Psoas muscle (tissue), 8 donors: ENCODE data around the gene FER. TPM values are rescaled to one million over a fixed set of nuclear protein-coding genes. Genes with fewer than 3 reads are reported as not detected.

Source experiments
- ATAC-seq, 4 donors: fragments of 200-7000 bp; cut with Tn5 transposase; one replicate each; pipeline ENCODE4 v1.9.1; 2020; ENCODE audit warnings: moderate library complexity in 3 of 4, mild to moderate bottlenecking in 2 of 4
- DNase-seq, 2 donors: peaks; one replicate each; pipeline ENCODE4 v3.0.0-alpha.2; 2020
- H3K27ac ChIP-seq: fragments of 200-600 bp; one replicate; pipeline ENCODE4 v1.8.0; 2022
- H3K27me3 ChIP-seq, 3 donors: fragments of 200-600 bp in 1 of 3; one replicate each; pipeline versions ENCODE4 v1.6.1 to v1.8.0; 2013 to 2022; ENCODE audit warnings: low read length in 2 of 3, mild to moderate bottlenecking in 2 of 3, moderate library complexity in 1 of 3; ENCODE audit not compliant: insufficient read depth in 3 of 3
- H3K36me3 ChIP-seq, 2 donors: fragments of 200-600 bp in 1 of 2; one replicate each; pipeline versions ENCODE4 v1.6.1 to v1.8.0; 2013 to 2022; ENCODE audit warnings: low read depth in 1 of 2, mild to moderate bottlenecking in 1 of 2, moderate library complexity in 1 of 2; ENCODE audit not compliant: insufficient read depth in 1 of 2
- H3K4me1 ChIP-seq: fragments of 200-600 bp; one replicate; pipeline ENCODE4 v1.8.0; 2022
- H3K4me3 ChIP-seq: fragments of 200-600 bp; one replicate; pipeline ENCODE4 v1.8.0; 2022; ENCODE audit warnings: mild to moderate bottlenecking
- H3K9me3 ChIP-seq: fragments of 200-600 bp; one replicate; pipeline ENCODE4 v1.8.0; 2022
- CTCF ChIP-seq: fragments of 200-600 bp; IDR thresholded peaks from one replicate; pipeline ENCODE4 v1.8.0; 2022; ENCODE audit warnings: antibody characterized with exemption
- WGBS, 3 donors: extraction: QIAGEN DNeasy Blood & Tissue Kit; methylation state at CpG; one replicate each; pipeline versions ENCODE4 v1.1.6 to v1.1.7; 2013; 5-methylcytosine and 5-hydroxymethylcytosine counted together
- intact Hi-C, 2 donors: fragments of 100-400 bp; cut with DNase I; formaldehyde crosslinking; loops; one replicate each; pipeline versions ENCODE4 v1.11.0 to v1.14.2; 2022
- polyA plus RNA-seq, 3 donors: library from polyadenylated mRNA; stranded (reverse); fragments of 200-250 nt; gene quantifications; one replicate each; pipeline ENCODE4 v1.2.3, GENCODE V29; 2013
- total RNA-seq, 4 donors: library from RNA; stranded (reverse); fragmentation: NEBNext Ultra II Directional in 2 of 4; extraction: Animal tissue kit (Norgen Biotek cat#: 25700) in 2 of 4; gene quantifications; one replicate each; pipeline versions ENCODE4 v1.2.1 to v1.2.4, GENCODE V29; 2021 to 2023
- donor health status: healthy with polysubstance abuse.
- donor health status: DM: no; HTN: no; CAD: no; lungs with moderate emphysema.
- donor health status: Bipolar disorder and iron deficiency.
- donor health status: healthy.
- donor health status: DM: yes; HTN: yes; CAD: no.
- donor health status: DM: no; HTN: no; CAD: no.
- donor health status: DM: no; HTN: no; CAD: no.
- donor health status: DM: yes; HTN: yes; CAD: no.

FER gene
- total and polyA plus RNA-seq, 7 donors = 0.66 to 7.6 (median 4.6) TPM

- 96 to 100% (median 98%) methylated on average over 3 of the region's 3 CpGs for WGBS, 3 donors
- no peak for ATAC-seq
- no peak for TF ChIP-seq CTCF
- H3K4me1 ChIP-seq = no peaks in the 10 kb centered on the region
- no peak overlapping the region for H3K4me3 ChIP-seq
- DNase-seq = no peak
- H3K36me3 ChIP-seq = peaks cover 0 to 10% of the 10 kb centered on the region in 2 donors
- H3K27ac ChIP-seq = no peak overlapping the region
- intact Hi-C loops = no loop called here
- H3K27me3 ChIP-seq = no peaks in the 10 kb centered on the region
- peaks cover 7% of the 10 kb centered on the region for H3K9me3 ChIP-seq
Observed at GRCh38 chr5:108798513-108799265, 51.0 kb downstream of the FER start.

- no peak for TF ChIP-seq CTCF
- H3K27ac ChIP-seq = no peak overlapping the region
- intact Hi-C loops = no loop called here
- no peaks in the 10 kb centered on the region for H3K4me1 ChIP-seq
- ATAC-seq (no peak), DNase-seq (no peak)
- peaks cover 19% of the 10 kb centered on the region for H3K9me3 ChIP-seq
- H3K27me3 ChIP-seq = no peaks in the 10 kb centered on the region
- WGBS, 3 donors = 87 to 97% (median 93%) methylated on average over 3 of the region's 3 CpGs
- peaks cover 0 to 10% of the 10 kb centered on the region in 2 donors for H3K36me3 ChIP-seq
- no peak overlapping the region for H3K4me3 ChIP-seq
Observed at GRCh38 chr5:108801301-108801700, 53.6 kb downstream of the FER start.

- peaks cover 0 to 10% of the 10 kb centered on the region in 2 donors for H3K36me3 ChIP-seq
- DNase-seq (no peak), ATAC-seq (no peak)
- no peaks in the 10 kb centered on the region for H3K4me1 ChIP-seq
- TF ChIP-seq CTCF = no peak
- H3K27me3 ChIP-seq = no peaks in the 10 kb centered on the region
- peaks cover 19% of the 10 kb centered on the region for H3K9me3 ChIP-seq
- intact Hi-C loops = no loop called here
- H3K4me3 ChIP-seq = no peak overlapping the region
- WGBS, 3 donors = 90 to 94% (median 93%) methylated on average over 4 of the region's 4 CpGs
- H3K27ac ChIP-seq = no peak overlapping the region
Observed at GRCh38 chr5:108801776-108802175, 54.1 kb downstream of the FER start.

GRCh38 chr5:108810717-108811116 is 63.0 kb downstream of the FER start:
- no peak for DNase-seq
- Histone ChIP-seq H3K36me3 (no peaks in the 10 kb centered on the region), H3K27me3 (no peaks in the 10 kb centered on the region), H3K27ac (no peak overlapping the region), H3K9me3 (no peaks in the 10 kb centered on the region), H3K4me1 (peaks cover 8% of the 10 kb centered on the region), H3K4me3 (no peak overlapping the region)
- intact Hi-C loops = no loop called here
- TF ChIP-seq CTCF = no peak
- WGBS, 3 donors = 94 to 100% (median 96%) methylated on average over 3 of the region's 3 CpGs
- no peak for ATAC-seq

- DNase-seq (no peak), ATAC-seq (no peak)
- 64 to 74% (median 72%) methylated on average over 3 of the region's 3 CpGs for WGBS, 3 donors
- Histone ChIP-seq H3K27ac (no peak overlapping the region), H3K27me3 (no peaks in the 10 kb centered on the region), H3K4me3 (no peak overlapping the region), H3K4me1 (peaks cover 8% of the 10 kb centered on the region), H3K36me3 (no peaks in the 10 kb centered on the region), H3K9me3 (no peaks in the 10 kb centered on the region)
- intact Hi-C loops = no loop called here
- TF ChIP-seq CTCF = no peak
Observed at GRCh38 chr5:108813673-108814072, 66.0 kb downstream of the FER start.
